HEK293T (cell line): ENCODE results near the gene VASH1.

Experiments
- BHLHE40 ChIP-seq: fragments of 450-650 bp; IDR thresholded peaks from 2 replicates; pipeline ENCODE4 v1.6.1; 2016; ENCODE audit warnings: mild to moderate bottlenecking, moderate library complexity, borderline replicate concordance
- CTBP1 ChIP-seq: fragments of 450-650 bp; IDR thresholded peaks from 2 replicates; pipeline ENCODE4 v1.6.1; 2016; ENCODE audit warnings: borderline replicate concordance
- ELF4 ChIP-seq: fragments of 450-650 bp; IDR thresholded peaks from 2 replicates; pipeline ENCODE4 v1.6.1; 2017; ENCODE audit warnings: antibody characterized with exemption
- FOXA1 ChIP-seq: fragments of 450-650 bp; IDR thresholded peaks from 2 replicates; pipeline ENCODE4 v1.6.1; 2016; ENCODE audit warnings: mild to moderate bottlenecking
- HDGF ChIP-seq: fragments of 450-650 bp; IDR thresholded peaks from 2 replicates; pipeline ENCODE4 v1.6.1; 2017; ENCODE audit warnings: antibody characterized with exemption, borderline replicate concordance
- L3MBTL2 ChIP-seq: fragments of 450-650 bp; conservative IDR thresholded peaks from 2 replicates; pipeline ENCODE4 v1.6.1; 2016; ENCODE audit warnings: mild to moderate bottlenecking
- LEF1 ChIP-seq: fragments of 450-650 bp; IDR thresholded peaks from 2 replicates; pipeline ENCODE4 v1.6.1; 2017; ENCODE audit warnings: mild to moderate bottlenecking, borderline replicate concordance
- NFRKB ChIP-seq: fragments of 450-650 bp; IDR thresholded peaks from 2 replicates; pipeline ENCODE4 v1.6.1; 2016; ENCODE audit warnings: mild to moderate bottlenecking, moderate library complexity
- PKNOX1 ChIP-seq: fragments of 450-650 bp; IDR thresholded peaks from 2 replicates; pipeline ENCODE4 v1.6.1; 2016
- SP1 ChIP-seq: fragments of 450-650 bp; IDR thresholded peaks from 2 replicates; pipeline ENCODE4 v1.6.1; 2017
- SUZ12 ChIP-seq: fragments of 450-650 bp; IDR thresholded peaks from 2 replicates; pipeline ENCODE4 v1.6.1; 2016; ENCODE audit warnings: mild to moderate bottlenecking
- ZNF384 ChIP-seq: fragments of 450-650 bp; IDR thresholded peaks from 2 replicates; pipeline ENCODE4 v1.6.1; 2016

GRCh38 chr14:76718306-76719040, 42.8 kb upstream of the VASH1 start:
- TF ChIP-seq ZNF384: no peak
- no peak for TF ChIP-seq HDGF
- no peak for TF ChIP-seq BHLHE40
- no peak for TF ChIP-seq CTBP1
- no peak for TF ChIP-seq FOXA1
- no peak for TF ChIP-seq ELF4
- no peak for TF ChIP-seq L3MBTL2
- TF ChIP-seq LEF1: no peak
- no peak for TF ChIP-seq SUZ12
- no peak for TF ChIP-seq PKNOX1
- TF ChIP-seq NFRKB: no peak
- TF ChIP-seq SP1: no peak
